Uterus (tissue), 2 donors: ENCODE results near the gene PCDHGB6.

Experiments
- POLR2A ChIP-seq, 2 donors: fragments of 450-650 bp; IDR thresholded peaks; one replicate each; pipeline ENCODE4 v1.6.1; 2016; ENCODE audit warnings: antibody characterized with exemption in 2 of 2, mild to moderate bottlenecking in 1 of 2, moderate library complexity in 1 of 2
- TF ChIP-seq, protein P1 (sequence below), 4 experiments: fragments of 200-600 bp in 2 of 4; fragments of 450-650 bp in 2 of 4; sonication (generic) in 2 of 4; IDR thresholded peaks; one replicate each; pipeline ENCODE4 v1.5.1; 2016 to 2019; ENCODE audit warnings: antibody characterized with exemption in 4 of 4, mild to moderate bottlenecking in 2 of 4, moderate library complexity in 1 of 4

GRCh38 chr5:141366016-141366896 is 41.6 kb upstream of the PCDHGB6 start:
- TF ChIP-seq, protein P1, sequence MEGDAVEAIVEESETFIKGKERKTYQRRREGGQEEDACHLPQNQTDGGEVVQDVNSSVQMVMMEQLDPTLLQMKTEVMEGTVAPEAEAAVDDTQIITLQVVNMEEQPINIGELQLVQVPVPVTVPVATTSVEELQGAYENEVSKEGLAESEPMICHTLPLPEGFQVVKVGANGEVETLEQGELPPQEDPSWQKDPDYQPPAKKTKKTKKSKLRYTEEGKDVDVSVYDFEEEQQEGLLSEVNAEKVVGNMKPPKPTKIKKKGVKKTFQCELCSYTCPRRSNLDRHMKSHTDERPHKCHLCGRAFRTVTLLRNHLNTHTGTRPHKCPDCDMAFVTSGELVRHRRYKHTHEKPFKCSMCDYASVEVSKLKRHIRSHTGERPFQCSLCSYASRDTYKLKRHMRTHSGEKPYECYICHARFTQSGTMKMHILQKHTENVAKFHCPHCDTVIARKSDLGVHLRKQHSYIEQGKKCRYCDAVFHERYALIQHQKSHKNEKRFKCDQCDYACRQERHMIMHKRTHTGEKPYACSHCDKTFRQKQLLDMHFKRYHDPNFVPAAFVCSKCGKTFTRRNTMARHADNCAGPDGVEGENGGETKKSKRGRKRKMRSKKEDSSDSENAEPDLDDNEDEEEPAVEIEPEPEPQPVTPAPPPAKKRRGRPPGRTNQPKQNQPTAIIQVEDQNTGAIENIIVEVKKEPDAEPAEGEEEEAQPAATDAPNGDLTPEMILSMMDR (IDR thresholded peaks at IDR 0.05), result no peak
- TF ChIP-seq POLR2A (IDR thresholded peaks at IDR 0.05), result no peak
